ENCODE measurements around the gene MXD1. TPM values are rescaled to one million over a fixed set of nuclear protein-coding genes. Genes with fewer than 3 reads are reported as not detected.

Gene MXD1
- polyA plus RNA-seq, 1 donor (not counting 4 experiments of a cell fraction or from before 2014, with no cell fraction given): 15.9 TPM

DNA sequence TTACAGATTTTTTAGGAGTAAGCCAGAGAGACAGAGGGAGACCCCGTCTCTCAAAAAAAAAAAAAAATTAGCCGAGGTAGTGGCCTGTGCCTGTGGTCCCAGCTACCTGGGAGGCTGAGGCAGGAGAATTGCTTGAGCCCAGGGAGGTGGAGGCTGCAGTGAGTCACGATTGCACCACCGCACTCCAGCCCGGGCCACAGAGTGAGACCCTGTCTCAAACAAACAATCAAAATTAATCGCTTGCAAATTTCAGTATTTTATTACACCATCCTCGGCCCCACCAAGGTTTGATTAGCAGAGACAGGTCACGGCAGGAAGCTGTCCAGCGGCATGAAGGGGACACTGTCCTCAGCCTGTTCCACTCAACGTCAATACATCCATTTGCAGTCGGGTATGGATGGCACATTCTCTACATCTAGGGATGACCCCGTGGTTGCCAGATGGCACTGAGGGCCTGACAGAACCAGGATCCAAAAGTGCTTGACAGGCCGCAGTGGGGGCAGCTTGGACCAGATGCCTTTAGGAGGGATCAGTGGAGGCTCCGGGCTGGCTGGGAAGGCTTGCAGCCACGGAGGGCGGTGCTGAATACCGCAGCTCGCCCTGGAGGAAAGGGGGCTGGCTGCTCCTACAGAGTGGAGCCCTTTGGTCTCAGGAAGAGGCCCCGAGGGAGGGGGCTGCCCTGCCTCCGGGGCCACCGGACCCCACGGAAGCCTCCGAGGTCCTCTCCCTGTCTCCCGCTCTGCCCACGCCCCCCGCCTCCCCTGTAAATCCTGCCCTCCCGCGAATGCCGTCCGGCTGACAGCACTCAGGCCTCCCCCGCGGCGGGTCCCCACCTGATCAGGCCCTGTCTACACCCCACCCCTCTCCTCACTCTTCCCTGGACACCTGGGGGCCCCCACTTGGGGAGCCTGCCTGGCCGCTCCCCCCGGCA is 33.4 kb downstream of the MXD1 start:
- Histone ChIP-seq H3K27me3 (ENCODE audit: control insufficient read depth, extremely low read depth, insufficient read depth, low read length) (no peaks in the 10 kb centered on the region), H3K27ac (ENCODE audit: control insufficient read depth, insufficient read depth, low read length) (no peak overlapping the region), H3K4me1 (ENCODE audit: control insufficient read depth, extremely low read depth, insufficient read depth, low read length) (peaks cover 33% of the 10 kb centered on the region), H3K9me1 (ENCODE audit: control insufficient read depth, extremely low read depth, insufficient read depth, low read length) (no peaks in the 10 kb centered on the region), H3K4me3 (ENCODE audit: control insufficient read depth in 2 of 3, extremely low read depth in 1 of 3, insufficient read depth in 2 of 3, low read depth in 1 of 3, low read length in 3 of 3) (no peak overlapping the region), H2AFZ (ENCODE audit: control insufficient read depth, low read length) (no peak overlapping the region), H4K20me1 (ENCODE audit: control insufficient read depth, extremely low read depth, insufficient read depth, low read length) (no peaks in the 10 kb centered on the region), H3K9me3 (ENCODE audit: control insufficient read depth, low read depth, low read length) (no peaks in the 10 kb centered on the region), H3K79me2 (ENCODE audit: control insufficient read depth, insufficient read depth, low read length) (no peaks in the 10 kb centered on the region), H3K9ac (ENCODE audit: control insufficient read depth, extremely low read depth, insufficient read depth, low read length) (no peak overlapping the region), H3K4me2 (ENCODE audit: control insufficient read depth, extremely low read depth, insufficient read depth, low read depth, low read length) (no peak overlapping the region), H3K36me3 (ENCODE audit: control insufficient read depth in 2 of 2, extremely low read depth in 1 of 2, insufficient read depth in 2 of 2, low read length in 2 of 2) (peaks cover 4 to 6% of the 10 kb centered on the region in 2 experiments)
- dilution Hi-C loops (cut with MboI; ENCODE audit: extremely low pct_ligation_motif_present, low sequenced_read_pairs): no loop called here
- FAIRE-seq: no peak
- no peak for TF ChIP-seq EZH2 (IDR thresholded peaks at IDR 0.05; ENCODE audit: low read length)
- TF ChIP-seq, protein P1, sequence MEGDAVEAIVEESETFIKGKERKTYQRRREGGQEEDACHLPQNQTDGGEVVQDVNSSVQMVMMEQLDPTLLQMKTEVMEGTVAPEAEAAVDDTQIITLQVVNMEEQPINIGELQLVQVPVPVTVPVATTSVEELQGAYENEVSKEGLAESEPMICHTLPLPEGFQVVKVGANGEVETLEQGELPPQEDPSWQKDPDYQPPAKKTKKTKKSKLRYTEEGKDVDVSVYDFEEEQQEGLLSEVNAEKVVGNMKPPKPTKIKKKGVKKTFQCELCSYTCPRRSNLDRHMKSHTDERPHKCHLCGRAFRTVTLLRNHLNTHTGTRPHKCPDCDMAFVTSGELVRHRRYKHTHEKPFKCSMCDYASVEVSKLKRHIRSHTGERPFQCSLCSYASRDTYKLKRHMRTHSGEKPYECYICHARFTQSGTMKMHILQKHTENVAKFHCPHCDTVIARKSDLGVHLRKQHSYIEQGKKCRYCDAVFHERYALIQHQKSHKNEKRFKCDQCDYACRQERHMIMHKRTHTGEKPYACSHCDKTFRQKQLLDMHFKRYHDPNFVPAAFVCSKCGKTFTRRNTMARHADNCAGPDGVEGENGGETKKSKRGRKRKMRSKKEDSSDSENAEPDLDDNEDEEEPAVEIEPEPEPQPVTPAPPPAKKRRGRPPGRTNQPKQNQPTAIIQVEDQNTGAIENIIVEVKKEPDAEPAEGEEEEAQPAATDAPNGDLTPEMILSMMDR (optimal IDR thresholded peaks at IDR 0.05 in 1 of 3, IDR thresholded peaks at IDR 0.05 in 1 of 3, conservative IDR thresholded peaks at IDR 0.05 in 1 of 3; ENCODE audit: extremely low read depth in 1 of 3, insufficient read depth in 2 of 3, low read length in 3 of 3): no peak
- DNase-seq (ENCODE audit: low read depth, low spot score): no peak

DNA sequence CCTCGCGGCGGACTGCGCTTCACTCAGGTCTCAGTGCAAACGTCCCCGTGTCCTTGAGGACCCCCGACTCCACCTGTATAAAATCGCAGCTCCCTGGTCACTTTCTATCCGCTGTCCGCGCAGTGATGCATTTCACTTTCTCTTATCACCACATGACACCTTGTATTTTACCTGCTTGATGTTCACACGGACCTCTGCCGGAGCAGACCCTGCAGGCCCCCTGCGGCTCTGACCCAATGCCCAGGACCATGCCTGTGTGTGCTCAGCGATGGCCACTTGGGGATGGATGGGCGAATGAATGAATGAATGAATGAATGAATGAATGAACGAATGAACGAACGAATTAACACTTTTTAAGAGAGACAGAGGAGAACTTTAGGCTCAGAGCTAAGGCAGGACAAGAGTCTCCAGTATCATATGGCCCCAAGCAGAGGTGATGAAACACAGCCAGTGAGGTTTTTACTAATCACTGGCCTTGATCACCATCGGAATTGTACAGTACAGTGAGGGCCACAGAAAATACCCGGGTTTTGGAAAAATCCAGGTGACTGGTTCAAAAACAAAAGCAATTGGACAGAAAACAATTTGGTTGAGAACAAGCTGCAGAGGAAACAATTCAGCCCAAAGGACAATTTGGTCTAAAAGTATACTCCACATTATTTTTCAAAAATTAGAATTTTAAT is 34.2 kb downstream of the MXD1 start:
- Histone ChIP-seq H2AFZ (ENCODE audit: control insufficient read depth, low read length) (no peak overlapping the region), H3K9ac (ENCODE audit: control insufficient read depth, extremely low read depth, insufficient read depth, low read length) (no peak overlapping the region)
- dilution Hi-C loops (cut with MboI; ENCODE audit: extremely low pct_ligation_motif_present, low sequenced_read_pairs): no loop called here

More for the DNA sequence above, 34.2 kb downstream of the MXD1 start:
- no peak for FAIRE-seq
- Histone ChIP-seq H3K27me3 (ENCODE audit: control insufficient read depth, extremely low read depth, insufficient read depth, low read length) (no peaks in the 10 kb centered on the region), H3K27ac (ENCODE audit: control insufficient read depth, insufficient read depth, low read length) (no peak overlapping the region), H3K36me3 (ENCODE audit: control insufficient read depth in 2 of 2, extremely low read depth in 1 of 2, insufficient read depth in 2 of 2, low read length in 2 of 2) (no peaks in the 10 kb centered on the region), H3K4me2 (ENCODE audit: control insufficient read depth, extremely low read depth, insufficient read depth, low read depth, low read length) (no peak overlapping the region), H3K9me1 (ENCODE audit: control insufficient read depth, extremely low read depth, insufficient read depth, low read length) (no peaks in the 10 kb centered on the region), H3K4me3 (ENCODE audit: control insufficient read depth in 2 of 3, extremely low read depth in 1 of 3, insufficient read depth in 2 of 3, low read depth in 1 of 3, low read length in 3 of 3) (no peak overlapping the region), H3K79me2 (ENCODE audit: control insufficient read depth, insufficient read depth, low read length) (no peaks in the 10 kb centered on the region), H3K4me1 (ENCODE audit: control insufficient read depth, extremely low read depth, insufficient read depth, low read length) (peaks cover 33% of the 10 kb centered on the region), H3K9me3 (ENCODE audit: control insufficient read depth, low read depth, low read length) (no peaks in the 10 kb centered on the region), H4K20me1 (ENCODE audit: control insufficient read depth, extremely low read depth, insufficient read depth, low read length) (no peaks in the 10 kb centered on the region)
- no peak for DNase-seq (ENCODE audit: low read depth, low spot score)
- TF ChIP-seq, protein P1 (optimal IDR thresholded peaks at IDR 0.05 in 1 of 3, IDR thresholded peaks at IDR 0.05 in 1 of 3, conservative IDR thresholded peaks at IDR 0.05 in 1 of 3; ENCODE audit: extremely low read depth in 1 of 3, insufficient read depth in 2 of 3, low read length in 3 of 3): no peak
- TF ChIP-seq EZH2 (IDR thresholded peaks at IDR 0.05; ENCODE audit: low read length): no peak

All from keratinocyte (primary cell).